Measurements from ENCODE around the gene PIGL.

Gene PIGL

DNA sequence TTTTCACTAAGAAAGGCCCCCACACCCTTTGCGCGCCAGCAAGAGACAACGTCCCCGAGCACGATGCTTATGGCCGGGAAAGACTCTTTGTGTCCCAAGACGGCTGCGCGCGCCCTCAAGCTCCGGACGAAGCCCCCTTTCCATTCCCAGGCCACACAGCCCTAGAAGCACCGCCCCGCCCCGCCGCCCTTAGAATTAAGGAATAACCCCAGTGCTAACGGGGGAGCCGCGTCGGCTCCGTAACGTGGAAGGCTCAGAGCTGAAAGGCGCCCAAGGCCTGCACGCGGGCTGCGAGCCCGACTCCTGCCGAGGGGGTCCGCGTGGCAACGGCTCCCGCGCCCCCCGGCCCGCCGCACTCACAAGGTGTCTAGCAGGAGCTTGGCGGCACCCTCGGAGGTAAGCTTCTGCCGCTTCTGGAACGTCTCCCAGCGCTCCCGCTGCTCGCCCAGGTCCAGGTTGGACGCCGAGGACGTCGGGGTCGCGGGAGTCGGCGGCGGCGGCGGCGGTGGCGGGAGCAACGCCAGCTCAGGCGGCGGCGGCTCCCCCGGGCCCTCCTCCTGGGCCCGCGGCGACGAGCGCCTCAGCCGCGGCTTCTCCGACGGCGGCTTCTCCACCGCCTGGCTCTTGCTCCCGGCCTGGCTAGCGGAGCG lies 135.8 kb downstream of the PIGL start:
- TF ChIP-seq FOXP2 (optimal IDR thresholded peaks at IDR 0.05; ENCODE audit: control extremely low read depth, extremely low read length, insufficient read depth) (no peak), POLR2AphosphoS5 (IDR thresholded peaks at IDR 0.05; ENCODE audit: borderline replicate concordance, low read depth, low read length) (no peak), EZH2 (IDR thresholded peaks at IDR 0.05) (no peak)
- H3K27ac ChIP-seq: peak overlapping the region; percentile 54; the same call in 1 of the 2 replicates
- H3K4me3 ChIP-seq: peak overlapping the region; percentile 96
- no peak for DNase-seq (ENCODE audit: low read depth, low spot score)
- no peaks in the 10 kb centered on the region for H3K9me3 ChIP-seq (ENCODE audit: low read depth, low read length)
- peaks cover 19% of the 10 kb centered on the region for H3K36me3 ChIP-seq (ENCODE audit: insufficient read depth, low read length)
- peak overlapping the region; percentile 87 for H3K9ac ChIP-seq (ENCODE audit: insufficient read length)

DNA sequence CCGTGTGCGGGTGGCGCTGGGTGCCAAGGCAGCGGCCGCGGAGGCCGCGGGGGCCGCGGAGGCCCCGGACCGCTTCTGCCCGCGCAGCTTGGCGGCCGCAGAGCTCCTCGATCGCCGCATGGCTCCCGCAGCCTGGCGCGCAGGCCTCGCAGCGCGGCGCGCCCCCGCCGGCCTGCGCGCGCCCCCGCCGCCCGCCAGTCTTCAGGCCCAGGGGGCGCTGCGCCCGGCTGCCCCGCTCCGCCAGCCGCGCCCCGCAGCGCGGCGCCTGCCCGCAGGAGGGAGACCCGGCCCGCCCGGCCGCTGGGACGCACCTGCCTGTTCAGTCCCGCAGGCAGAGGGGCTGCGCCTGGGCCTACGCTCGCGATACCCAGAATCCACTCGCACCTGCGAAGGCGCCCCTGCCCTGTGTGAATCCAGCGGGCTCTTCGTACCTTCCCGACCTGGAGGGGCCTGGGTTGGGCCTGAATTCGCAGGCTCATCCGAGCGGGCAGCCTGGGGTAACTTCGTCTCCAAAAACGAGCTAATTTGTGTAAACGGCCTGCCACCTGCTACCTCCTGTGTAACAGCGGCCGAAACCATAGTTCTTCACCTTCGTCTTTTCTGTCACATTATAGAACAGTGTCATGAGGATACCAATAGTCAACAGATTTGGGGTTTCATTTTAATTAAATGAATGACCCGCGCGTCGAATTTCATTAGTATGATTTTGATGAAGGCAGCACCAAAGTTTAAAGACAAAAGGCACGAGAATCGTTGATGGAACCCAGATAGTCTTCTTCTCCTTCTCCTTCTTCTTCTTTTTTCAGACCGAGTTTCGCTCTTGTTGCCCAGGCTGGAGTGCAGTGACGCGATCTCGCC lies 136.5 kb downstream of the PIGL start, which contains the start of gene CENPV:
CENPV (minus strand) TSS at position 153 of the 858 bp plus-strand sequence; CDS start at position 120, 33 bp downstream.
- H3K9ac ChIP-seq (ENCODE audit: insufficient read length): peak within 1 kb of the TSS; percentile 87

DNA sequence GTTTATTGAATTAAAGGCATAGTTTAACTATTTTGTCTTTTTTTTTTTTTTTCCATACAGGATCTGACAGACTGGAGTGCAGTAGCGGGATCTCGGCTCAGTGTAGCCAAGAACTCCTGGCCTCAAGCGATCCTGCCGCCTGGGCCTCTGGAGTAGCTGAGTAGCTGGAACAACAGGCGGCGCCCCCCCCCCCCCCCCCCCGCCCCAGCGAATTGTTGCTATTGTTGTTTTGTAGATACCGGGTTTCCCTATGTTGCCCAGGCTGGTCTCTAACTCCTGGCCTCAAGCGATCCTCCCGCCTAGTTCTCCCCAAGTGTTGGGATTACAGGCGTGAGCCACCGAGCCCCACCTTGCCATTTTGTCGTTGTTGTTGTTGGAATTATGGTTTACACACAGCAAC lies 137.6 kb downstream of the PIGL start:
- no peak for DNase-seq (ENCODE audit: low read depth, low spot score)
- TF ChIP-seq EZH2 (IDR thresholded peaks at IDR 0.05): no peak
- TF ChIP-seq FOXP2 (optimal IDR thresholded peaks at IDR 0.05; ENCODE audit: control extremely low read depth, extremely low read length, insufficient read depth): no peak
- TF ChIP-seq POLR2AphosphoS5 (IDR thresholded peaks at IDR 0.05; ENCODE audit: borderline replicate concordance, low read depth, low read length): no peak
- Histone ChIP-seq H3K9ac (ENCODE audit: insufficient read length) (no peak overlapping the region), H3K9me3 (ENCODE audit: low read depth, low read length) (no peaks in the 10 kb centered on the region), H3K27ac (no peak overlapping the region), H3K36me3 (ENCODE audit: insufficient read depth, low read length) (peaks cover 4% of the 10 kb centered on the region), H3K4me3 (no peak overlapping the region)

More for the DNA sequence above, 136.5 kb downstream of the PIGL start, which contains the start of gene CENPV:
- Histone ChIP-seq H3K9me3 (ENCODE audit: low read depth, low read length) (no peaks in the 10 kb centered on the region), H3K27ac (peak within 1 kb of the TSS; percentile 54; the same call in 1 of the 2 replicates), H3K36me3 (ENCODE audit: insufficient read depth, low read length) (peaks cover 15% of the 10 kb centered on the region), H3K4me3 (peak within 1 kb of the TSS; percentile 96)
- TF ChIP-seq POLR2AphosphoS5 (IDR thresholded peaks at IDR 0.05; ENCODE audit: borderline replicate concordance, low read depth, low read length) (no peak), EZH2 (IDR thresholded peaks at IDR 0.05) (no peak), FOXP2 (optimal IDR thresholded peaks at IDR 0.05; ENCODE audit: control extremely low read depth, extremely low read length, insufficient read depth) (no peak)
- no peak for DNase-seq (ENCODE audit: low read depth, low spot score)

DNA sequence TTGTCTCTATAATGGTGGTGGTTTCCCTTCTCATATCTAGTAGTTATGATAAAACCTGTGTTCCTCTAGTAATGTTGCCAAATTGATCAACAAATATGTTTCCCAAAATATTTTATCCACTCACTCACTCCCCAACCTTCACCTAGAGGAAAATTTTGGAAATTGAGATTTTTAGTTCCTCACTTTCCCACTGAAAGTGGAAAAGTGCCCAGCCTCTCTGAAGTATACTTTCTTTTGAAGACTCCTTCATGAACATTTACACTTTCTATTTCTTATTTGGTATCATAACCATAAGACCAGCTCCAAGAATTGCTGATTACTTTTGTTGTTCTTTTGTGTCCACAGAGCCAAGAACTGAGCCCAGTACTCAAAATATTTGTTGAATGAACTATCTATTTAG lies 141.4 kb downstream of the PIGL start:
- TF ChIP-seq POLR2AphosphoS5 (IDR thresholded peaks at IDR 0.05; ENCODE audit: borderline replicate concordance, low read depth, low read length) (no peak), EZH2 (IDR thresholded peaks at IDR 0.05) (no peak), FOXP2 (optimal IDR thresholded peaks at IDR 0.05; ENCODE audit: control extremely low read depth, extremely low read length, insufficient read depth) (no peak)
- Histone ChIP-seq H3K36me3 (ENCODE audit: insufficient read depth, low read length) (no peaks in the 10 kb centered on the region), H3K9ac (ENCODE audit: insufficient read length) (no peak overlapping the region), H3K4me3 (no peak overlapping the region), H3K27ac (no peak overlapping the region), H3K9me3 (ENCODE audit: low read depth, low read length) (no peaks in the 10 kb centered on the region)
- no peak for DNase-seq (ENCODE audit: low read depth, low spot score)

GRCh38 chr17:16361874-16362273 lies 144.9 kb downstream of the PIGL start:
- Histone ChIP-seq H3K9ac (ENCODE audit: insufficient read length) (no peak overlapping the region), H3K9me3 (ENCODE audit: low read depth, low read length) (no peaks in the 10 kb centered on the region), H3K4me3 (no peak overlapping the region), H3K27ac (no peak overlapping the region), H3K36me3 (ENCODE audit: insufficient read depth, low read length) (no peaks in the 10 kb centered on the region)
- TF ChIP-seq POLR2AphosphoS5 (IDR thresholded peaks at IDR 0.05; ENCODE audit: borderline replicate concordance, low read depth, low read length) (no peak), FOXP2 (optimal IDR thresholded peaks at IDR 0.05; ENCODE audit: control extremely low read depth, extremely low read length, insufficient read depth) (no peak), EZH2 (IDR thresholded peaks at IDR 0.05) (no peak)
- DNase-seq (ENCODE audit: low read depth, low spot score): no peak

GRCh38 chr17:16363749-16364536 lies 146.9 kb downstream of the PIGL start:
- DNase-seq (ENCODE audit: low read depth, low spot score): peak; percentile 26
- TF ChIP-seq POLR2AphosphoS5 (IDR thresholded peaks at IDR 0.05; ENCODE audit: borderline replicate concordance, low read depth, low read length): no peak
- TF ChIP-seq FOXP2 (optimal IDR thresholded peaks at IDR 0.05; ENCODE audit: control extremely low read depth, extremely low read length, insufficient read depth): no peak
- TF ChIP-seq EZH2 (IDR thresholded peaks at IDR 0.05): no peak

DNA sequence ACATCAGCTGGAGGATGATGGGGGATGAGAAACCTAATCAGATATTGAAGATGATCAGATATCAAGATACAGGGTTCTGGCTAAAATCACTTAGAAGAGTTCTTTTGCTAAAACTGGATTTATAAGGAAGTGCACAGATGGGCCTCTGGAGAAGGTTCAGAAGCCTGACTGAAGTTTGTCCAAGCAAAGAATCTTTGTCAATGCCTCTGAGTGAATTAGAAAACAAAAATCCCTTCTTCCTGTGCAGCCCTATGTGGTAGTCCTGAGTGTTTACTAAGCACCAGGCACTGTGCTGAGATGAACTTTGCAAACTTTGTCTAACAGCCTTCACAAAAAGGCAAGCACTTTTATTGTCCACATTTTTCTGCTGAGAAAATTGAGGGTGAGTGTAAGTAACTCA lies 147.6 kb downstream of the PIGL start:
- Histone ChIP-seq H3K9me3 (ENCODE audit: low read depth, low read length) (no peaks in the 10 kb centered on the region), H3K4me3 (no peak overlapping the region), H3K36me3 (ENCODE audit: insufficient read depth, low read length) (no peaks in the 10 kb centered on the region), H3K27ac (no peak overlapping the region), H3K9ac (ENCODE audit: insufficient read length) (no peak overlapping the region)
- no peak for TF ChIP-seq FOXP2 (optimal IDR thresholded peaks at IDR 0.05; ENCODE audit: control extremely low read depth, extremely low read length, insufficient read depth)
- no peak for TF ChIP-seq EZH2 (IDR thresholded peaks at IDR 0.05)
- TF ChIP-seq POLR2AphosphoS5 (IDR thresholded peaks at IDR 0.05; ENCODE audit: borderline replicate concordance, low read depth, low read length): no peak
- DNase-seq (ENCODE audit: low read depth, low spot score): no peak

More at GRCh38 chr17:16363749-16364536, 146.9 kb downstream of the PIGL start:
- Histone ChIP-seq H3K9ac (ENCODE audit: insufficient read length) (no peak overlapping the region), H3K27ac (no peak overlapping the region), H3K4me3 (no peak overlapping the region), H3K9me3 (ENCODE audit: low read depth, low read length) (no peaks in the 10 kb centered on the region), H3K36me3 (ENCODE audit: insufficient read depth, low read length) (no peaks in the 10 kb centered on the region)
